HFFc6 (cell line): ENCODE data around the gene HES3. TPM values are rescaled to one million over a fixed set of nuclear protein-coding genes. Genes with fewer than 3 reads are reported as not detected.

Experiments
- DNase-seq: peaks from one replicate; pipeline ENCODE4 v3.0.0-alpha.2; 2018
- H3K27ac Mint-ChIP-seq: 2 replicates; pipeline ENCODE4 v1.8.0; 2020; ENCODE audit warnings: mild to moderate bottlenecking, mixed read lengths
- H3K27me3 Mint-ChIP-seq: 2 replicates; pipeline ENCODE4 v1.8.0; 2021; ENCODE audit warnings: mild to moderate bottlenecking, moderate library complexity, mixed read lengths; ENCODE audit not compliant: insufficient read depth
- H3K36me3 Mint-ChIP-seq: 2 replicates; pipeline ENCODE4 v1.8.0; 2021; ENCODE audit warnings: low read depth, mixed read lengths
- H3K4me1 Mint-ChIP-seq: 2 replicates; pipeline ENCODE4 v1.8.0; 2020; ENCODE audit warnings: low read depth, mixed read lengths
- H3K4me3 Mint-ChIP-seq: 2 replicates; pipeline ENCODE4 v1.8.0; 2020; ENCODE audit warnings: mild to moderate bottlenecking, moderate library complexity, mixed read lengths
- H3K9me3 Mint-ChIP-seq: 2 replicates; pipeline ENCODE4 v1.8.0; 2020; ENCODE audit warnings: mild to moderate bottlenecking, mixed read lengths
- CTCF ChIP-seq: fragments of 200-600 bp; sonication (generic); IDR thresholded peaks from 2 replicates; pipeline ENCODE4 v1.5.0; 2021; ENCODE audit warnings: antibody characterized with exemption, mild to moderate bottlenecking
- total RNA-seq, 6 experiments: library from RNA; stranded (reverse); fragmentation: NEBNext Ultra II Directional; extraction: Animal tissue kit (Norgen Biotek cat#: 25700); gene quantifications; 2 replicates in 1 of 6; 3 replicates in 5 of 6; pipeline ENCODE4 v1.2.3, GENCODE V29; 2021

The HES3 gene
- total RNA-seq, 6 experiments from 2014 or later: not detected

- TF ChIP-seq CTCF: peak; percentile 61
- Mint-ChIP-seq H3K36me3 (no peaks in the 10 kb centered on the region), H3K4me3 (no peak overlapping the region), H3K27ac (no peak overlapping the region), H3K27me3 (peaks cover 1% of the 10 kb centered on the region), H3K4me1 (peaks cover 10% of the 10 kb centered on the region), H3K9me3 (no peaks in the 10 kb centered on the region)
- DNase-seq: no peak
Measured at GRCh38 chr1:6280761-6281451, 36.9 kb downstream of the HES3 start.

- Mint-ChIP-seq H3K4me3 (no peak overlapping the region), H3K36me3 (no peaks in the 10 kb centered on the region), H3K4me1 (peaks cover 2% of the 10 kb centered on the region), H3K27me3 (no peaks in the 10 kb centered on the region; the same call in none of the 2 replicates), H3K27ac (no peak overlapping the region), H3K9me3 (no peaks in the 10 kb centered on the region)
- no peak for DNase-seq
- TF ChIP-seq CTCF: no peak
Measured at GRCh38 chr1:6281511-6282402, 37.8 kb downstream of the HES3 start.

GRCh38 chr1:6282577-6283270 is 38.7 kb downstream of the HES3 start:
- no peak for DNase-seq
- Mint-ChIP-seq H3K36me3 (no peaks in the 10 kb centered on the region), H3K4me3 (no peak overlapping the region), H3K27ac (no peak overlapping the region), H3K4me1 (no peaks in the 10 kb centered on the region), H3K9me3 (no peaks in the 10 kb centered on the region), H3K27me3 (no peaks in the 10 kb centered on the region; the same call in none of the 2 replicates)
- no peak for TF ChIP-seq CTCF

GRCh38 chr1:6285336-6285735 is 41.4 kb downstream of the HES3 start:
- no peaks in the 10 kb centered on the region; the same call in none of the 2 replicates for H3K27me3 Mint-ChIP-seq
- no peak overlapping the region for H3K4me3 Mint-ChIP-seq
- H3K27ac Mint-ChIP-seq: no peak overlapping the region
- H3K36me3 Mint-ChIP-seq: no peaks in the 10 kb centered on the region
- no peaks in the 10 kb centered on the region for H3K9me3 Mint-ChIP-seq
- H3K4me1 Mint-ChIP-seq: no peaks in the 10 kb centered on the region
- TF ChIP-seq CTCF: no peak
- no peak for DNase-seq

- no peak for TF ChIP-seq CTCF
- Mint-ChIP-seq H3K27me3 (no peaks in the 10 kb centered on the region; the same call in none of the 2 replicates), H3K36me3 (no peaks in the 10 kb centered on the region), H3K27ac (no peak overlapping the region), H3K4me1 (no peaks in the 10 kb centered on the region), H3K4me3 (no peak overlapping the region), H3K9me3 (no peaks in the 10 kb centered on the region)
- no peak for DNase-seq
Measured at GRCh38 chr1:6286266-6286665, 42.3 kb downstream of the HES3 start.
